Fibroblast of upper back skin (primary cell): ENCODE data around the gene HLF.
A peak's percentile ranks its signal among the peaks of the same experiment; 100 is the strongest.

ENCODE experiments used
- DNase-seq: peaks from one replicate; pipeline ENCODE4 v3.0.0-alpha.2; 2013

HLF gene

DNA sequence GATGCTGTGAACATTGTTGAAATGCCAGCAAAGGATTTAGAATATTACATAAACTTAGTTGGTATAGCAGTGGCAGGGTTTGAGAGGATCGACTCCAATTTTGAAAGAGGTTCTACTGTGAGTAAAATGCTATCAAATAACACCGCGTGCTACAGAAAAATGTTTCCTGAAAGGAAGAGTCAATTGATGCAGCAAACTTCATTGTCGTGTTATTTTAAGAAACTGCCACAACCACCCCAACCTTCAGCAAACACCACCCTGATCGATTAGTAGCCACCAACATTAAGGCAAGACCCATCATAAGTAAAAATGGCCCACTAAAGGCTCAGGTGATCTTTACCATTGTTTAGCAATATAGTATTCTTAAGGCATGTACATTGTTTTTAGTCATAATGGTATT, 27.3 kb downstream of the HLF start:
- DNase-seq: no peak

DNA sequence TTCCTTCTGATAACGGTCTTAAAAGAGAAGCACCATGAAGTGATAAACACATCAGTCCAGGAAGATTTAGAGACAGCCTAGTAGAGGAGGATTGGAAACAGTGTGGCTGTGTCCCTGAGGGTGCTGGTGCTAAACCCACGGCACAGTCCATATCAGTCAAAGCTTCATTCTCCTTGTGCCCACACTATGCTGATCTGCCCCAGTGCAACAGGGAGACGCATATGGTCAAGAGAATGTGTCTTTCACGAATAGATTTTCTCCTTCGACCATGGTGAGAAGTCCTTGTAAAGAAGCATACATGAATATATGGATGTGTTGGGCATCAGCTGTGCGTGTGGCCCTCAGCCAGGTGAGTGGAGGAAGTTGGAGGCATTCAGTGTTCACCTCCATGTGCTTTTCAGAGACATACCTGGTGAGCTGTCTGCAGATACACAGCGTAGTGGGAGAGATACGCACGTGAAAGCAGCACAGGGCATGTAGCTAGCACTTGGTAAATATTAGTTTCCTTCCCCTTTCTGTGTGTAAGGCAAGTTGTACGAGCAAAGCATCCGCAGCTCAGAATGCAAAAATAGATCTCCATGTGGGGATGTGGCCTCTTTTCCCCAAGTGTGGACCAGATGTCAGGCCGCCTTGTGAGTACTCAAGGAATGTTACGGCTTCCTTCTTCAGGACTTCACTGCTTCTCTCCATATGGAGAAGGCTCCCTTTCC, 29.4 kb downstream of the HLF start:
- DNase-seq: peak; percentile 17

DNA sequence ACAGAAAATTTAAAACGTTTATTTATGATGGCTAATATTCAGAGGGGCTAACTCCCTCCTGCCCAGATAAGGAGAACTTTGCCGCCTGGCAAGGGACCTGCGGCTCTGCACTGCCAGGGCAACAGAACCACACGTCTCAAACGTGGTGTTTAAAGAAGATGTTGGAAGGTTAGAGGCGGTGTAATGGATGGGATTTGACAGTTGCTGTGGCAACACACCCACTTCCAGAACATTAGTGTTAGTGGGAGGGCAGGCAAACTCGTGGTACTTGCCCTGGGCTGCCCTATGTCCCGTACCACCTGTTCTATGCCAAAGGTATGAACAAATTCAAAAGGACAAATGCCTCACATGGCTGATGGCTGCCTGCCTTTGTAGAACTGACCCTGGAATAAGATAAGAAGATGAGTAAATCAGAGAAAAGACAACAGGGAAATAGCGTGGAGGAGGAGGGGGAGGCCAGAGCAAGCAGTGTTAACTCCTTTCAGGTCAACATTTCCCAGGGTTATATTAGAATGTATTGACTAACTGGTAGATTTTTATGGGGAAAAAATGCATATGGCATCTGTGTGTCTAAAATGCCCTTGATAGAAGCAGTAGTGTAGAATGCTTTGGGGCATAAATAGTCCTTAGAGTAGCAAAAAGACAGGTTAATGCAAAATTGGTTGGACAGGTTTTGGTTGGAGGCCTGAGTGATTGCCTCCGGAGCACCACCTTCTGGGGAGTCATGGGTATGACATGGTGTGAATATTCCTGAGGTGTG, 30.8 kb downstream of the HLF start:
- DNase-seq: peak; percentile 35

DNA sequence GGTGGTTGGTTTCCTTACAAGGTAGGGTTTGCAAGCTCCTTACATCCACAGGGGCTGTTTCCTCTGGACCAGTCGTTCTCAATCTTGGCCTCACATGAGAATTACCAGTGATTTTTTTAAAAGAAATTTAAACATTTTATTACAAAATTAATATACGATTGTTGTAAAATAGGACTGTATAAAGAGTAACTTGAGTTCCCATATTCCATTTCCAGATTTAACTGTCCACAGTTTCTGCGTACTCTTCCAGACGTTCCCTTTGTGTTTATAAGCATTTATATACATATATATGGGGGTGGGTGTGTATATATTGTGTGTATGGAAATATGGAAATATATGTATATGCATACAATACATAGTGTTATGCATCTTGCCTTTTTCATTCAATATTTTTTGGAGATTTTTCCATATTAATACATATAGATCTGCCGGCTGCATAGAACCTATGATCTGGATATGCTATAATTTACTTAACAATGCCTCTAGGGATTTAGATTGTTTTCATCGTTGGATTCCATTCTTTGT, 31.5 kb downstream of the HLF start:
- no peak for DNase-seq

DNA sequence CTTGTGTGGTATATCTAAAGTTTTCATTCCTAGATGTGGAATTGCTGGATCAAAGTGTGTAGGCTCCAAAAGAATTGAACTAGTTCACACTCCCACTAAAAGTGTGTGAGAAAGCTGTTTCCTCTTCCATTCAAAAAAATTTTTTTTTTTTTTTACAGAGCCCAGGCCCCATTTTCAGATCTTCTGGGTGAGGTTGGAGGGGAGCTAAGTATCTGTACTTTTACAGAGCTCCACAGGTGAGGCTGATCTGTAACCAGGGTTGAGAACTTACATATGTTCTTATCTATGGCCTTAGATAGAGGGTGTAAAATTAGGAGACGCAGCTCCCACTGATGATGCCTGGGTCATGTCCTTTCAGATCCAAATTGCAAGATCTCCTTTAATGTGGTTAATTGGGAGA, 31.9 kb downstream of the HLF start:
- DNase-seq: no peak

DNA sequence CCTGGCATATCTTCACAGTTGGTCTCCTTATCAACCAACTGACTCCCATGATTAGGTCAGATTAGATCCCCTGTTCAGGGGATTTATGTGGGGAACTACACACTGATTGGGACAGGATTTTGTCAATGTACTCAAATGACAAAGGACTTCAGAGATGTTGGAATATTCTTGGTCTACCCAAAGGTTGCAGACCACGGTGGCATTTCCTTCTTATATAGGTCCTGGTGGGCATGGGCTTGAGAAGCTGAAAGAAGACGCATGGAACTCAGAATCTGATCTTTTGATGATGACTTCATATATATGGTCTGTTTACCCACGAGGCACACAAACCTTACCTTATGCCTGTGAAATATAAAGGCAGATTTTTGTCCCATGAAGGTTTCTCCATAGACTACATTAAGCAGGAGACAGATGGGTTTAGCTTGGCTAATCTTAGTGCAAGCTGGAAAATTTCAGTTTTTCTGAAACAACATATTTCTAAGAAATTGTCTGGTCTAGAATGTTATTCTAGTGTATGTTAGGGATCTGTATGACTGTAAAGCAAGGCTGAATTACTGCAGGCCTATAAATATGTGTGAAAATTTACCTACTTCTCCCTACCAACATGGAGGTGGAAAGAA, 33.5 kb downstream of the HLF start:
- no peak for DNase-seq

DNA sequence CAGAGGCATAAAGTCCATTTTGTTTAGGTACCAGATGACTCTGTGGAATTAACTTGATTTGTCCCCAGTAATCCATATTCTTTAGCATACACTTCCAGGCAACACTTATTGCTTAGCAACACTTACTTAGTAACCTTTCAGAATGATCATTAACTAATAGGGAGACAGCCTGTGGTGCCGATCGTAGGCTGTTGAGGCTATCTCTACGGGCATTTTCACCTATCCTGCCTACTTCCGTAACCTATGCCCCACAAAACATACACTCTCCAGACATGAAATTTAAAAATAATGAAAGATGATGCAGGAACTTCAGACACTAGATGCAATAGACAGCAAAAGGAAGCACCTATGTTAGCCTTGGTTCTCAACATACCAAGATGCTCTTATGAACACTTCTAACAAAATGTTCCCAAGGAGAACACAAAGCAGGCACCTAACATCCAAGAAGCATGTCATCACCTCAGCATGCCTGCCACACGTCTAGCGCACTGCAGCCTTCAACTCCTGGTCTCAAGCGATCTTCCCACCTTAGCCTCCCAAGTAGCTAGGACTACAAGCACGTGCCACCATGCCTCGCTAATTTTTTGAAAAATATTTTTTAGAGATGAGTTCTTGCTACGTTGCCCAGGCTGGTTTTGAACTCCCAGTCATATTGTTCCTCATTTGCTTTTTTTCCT, 34.5 kb downstream of the HLF start:
- no peak for DNase-seq

DNA sequence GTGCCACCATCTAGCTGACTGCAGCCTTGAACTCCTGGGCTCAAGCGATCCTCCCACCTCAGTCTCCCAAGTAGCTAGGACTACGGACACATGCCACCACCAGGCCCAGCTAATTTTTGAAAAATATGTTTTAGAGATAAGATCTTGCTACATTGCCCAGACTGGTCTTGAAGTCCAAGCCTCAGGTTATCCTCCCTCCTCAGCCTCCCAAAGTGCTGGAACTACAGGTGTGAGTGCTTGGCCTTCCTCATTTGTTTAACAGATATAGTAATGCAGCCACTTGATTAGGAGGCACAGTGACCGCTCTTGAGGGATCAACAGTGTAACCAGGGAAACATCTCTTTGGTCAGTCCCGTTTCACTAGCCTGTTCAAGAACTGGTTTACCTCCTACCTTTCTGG, 35.1 kb downstream of the HLF start:
- DNase-seq: no peak

DNA sequence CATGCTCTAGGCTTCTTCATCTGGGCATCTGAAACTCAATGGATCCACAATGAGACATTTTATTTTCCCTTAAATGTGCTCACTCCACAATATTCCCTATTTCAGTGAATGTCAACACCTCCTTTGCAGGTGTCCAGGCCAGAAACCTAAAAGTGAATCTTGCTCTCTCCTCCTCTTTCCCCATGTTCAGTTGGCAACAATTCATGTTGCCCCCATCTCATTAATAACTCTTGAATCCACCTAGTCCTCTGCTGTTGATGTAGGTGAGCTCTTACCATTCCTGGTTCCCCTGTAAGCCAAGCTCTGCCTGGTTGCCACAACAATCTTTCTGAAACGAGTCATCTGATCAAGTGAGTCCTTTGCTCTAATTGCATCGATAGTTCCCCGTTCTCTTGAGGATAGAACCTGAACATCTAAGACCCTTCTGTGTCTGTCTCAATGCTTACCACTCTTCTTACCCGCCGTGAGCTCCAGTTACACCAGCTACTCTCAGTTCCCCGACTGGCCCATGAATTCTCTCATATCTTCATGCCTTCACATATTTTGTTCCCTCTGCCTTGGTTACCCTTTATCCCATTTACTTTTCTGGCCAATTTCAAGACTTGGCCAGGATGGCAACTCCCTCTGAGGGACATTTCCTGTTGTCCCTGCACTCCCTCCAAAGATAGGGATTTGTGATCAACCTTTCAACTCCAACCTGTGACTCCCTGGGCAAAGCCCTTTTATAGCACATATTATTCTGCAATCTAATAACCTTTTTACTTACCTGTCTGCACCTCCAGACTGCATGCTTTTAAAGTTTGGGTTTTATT, 35.9 kb downstream of the HLF start:
- no peak for DNase-seq

DNA sequence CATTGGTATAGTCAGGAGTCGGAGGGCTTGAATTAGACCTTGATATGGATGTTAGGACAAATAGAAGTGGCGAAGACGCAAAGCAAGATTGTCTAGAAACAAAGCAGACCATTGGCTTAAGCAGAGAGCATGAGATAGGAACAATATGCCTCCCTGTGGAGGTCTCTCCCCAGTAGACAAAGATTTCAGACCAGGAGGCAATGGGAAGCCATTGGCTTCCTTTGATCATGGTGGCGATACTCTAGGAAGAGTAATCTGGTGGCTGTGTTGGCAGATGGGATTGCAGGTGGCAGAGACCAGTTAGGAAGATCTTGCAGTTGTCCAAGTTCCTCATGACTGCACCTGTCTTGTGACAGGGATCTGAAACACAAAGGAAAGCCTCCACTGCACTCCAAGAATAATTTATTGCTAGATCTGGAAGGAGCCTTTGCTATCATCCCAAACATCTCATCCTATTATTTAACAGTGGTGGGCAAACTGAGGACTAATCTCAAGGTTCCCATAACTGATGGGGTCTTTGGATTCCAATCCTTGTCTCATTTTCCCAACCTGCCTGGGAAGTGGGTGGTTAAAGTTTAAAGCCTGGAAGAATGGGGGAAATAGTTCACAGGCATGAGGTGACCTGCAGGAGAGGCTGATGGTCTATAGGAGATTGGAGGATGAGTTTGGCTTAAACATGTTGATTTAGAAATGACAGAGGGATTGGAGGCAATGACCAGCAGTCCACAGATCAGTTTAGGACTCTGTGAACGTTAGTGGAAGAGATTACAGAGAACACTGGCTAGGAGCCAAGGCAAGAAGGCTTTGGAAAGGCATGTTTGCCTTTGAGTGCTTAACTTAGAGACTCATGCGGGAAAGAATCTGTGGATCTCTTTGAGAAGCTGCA, 37.0 kb downstream of the HLF start:
- peak; percentile 8 for DNase-seq

DNA sequence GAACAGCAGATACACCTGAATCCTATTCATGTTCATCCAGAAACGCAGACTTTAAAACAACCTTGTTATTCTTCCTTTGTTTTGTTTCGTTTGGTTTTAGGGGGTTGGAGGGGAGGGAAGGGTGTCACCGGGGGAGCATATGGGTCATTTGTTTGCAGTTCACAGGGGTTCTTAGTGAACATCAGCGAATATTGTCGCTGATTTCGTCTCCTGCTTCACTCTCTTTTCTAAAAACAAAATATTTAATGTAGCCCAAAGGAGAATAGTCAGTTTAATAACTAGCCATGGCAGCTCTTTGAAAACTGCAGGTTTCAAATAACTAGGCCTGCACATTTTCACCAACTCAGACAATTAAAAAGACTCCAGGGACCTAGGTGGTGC, 37.6 kb downstream of the HLF start:
- DNase-seq: no peak

DNA sequence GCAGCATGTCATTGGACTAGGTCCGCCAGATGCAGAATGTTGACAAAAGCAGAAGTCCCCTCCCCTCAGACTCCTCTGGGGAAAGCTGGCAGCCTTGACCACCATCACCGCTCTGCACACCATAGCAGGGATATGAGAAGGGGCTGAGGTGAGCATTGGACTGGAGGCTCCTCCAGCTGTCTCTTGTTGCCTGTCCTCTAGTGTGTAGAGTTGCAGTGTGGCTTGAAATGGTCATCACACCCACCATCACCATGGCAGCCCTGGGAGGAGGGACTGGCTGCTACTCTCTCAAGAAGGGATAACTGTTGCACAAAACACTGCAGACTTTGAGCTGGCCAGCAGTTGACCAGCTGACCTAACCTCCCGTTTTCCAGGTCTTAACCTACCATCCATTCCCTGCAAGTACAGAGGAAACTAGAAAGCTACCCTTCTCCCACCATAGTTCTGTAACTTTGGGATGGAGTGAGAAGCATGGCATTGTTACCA, 38.3 kb downstream of the HLF start:
- DNase-seq: no peak

DNA sequence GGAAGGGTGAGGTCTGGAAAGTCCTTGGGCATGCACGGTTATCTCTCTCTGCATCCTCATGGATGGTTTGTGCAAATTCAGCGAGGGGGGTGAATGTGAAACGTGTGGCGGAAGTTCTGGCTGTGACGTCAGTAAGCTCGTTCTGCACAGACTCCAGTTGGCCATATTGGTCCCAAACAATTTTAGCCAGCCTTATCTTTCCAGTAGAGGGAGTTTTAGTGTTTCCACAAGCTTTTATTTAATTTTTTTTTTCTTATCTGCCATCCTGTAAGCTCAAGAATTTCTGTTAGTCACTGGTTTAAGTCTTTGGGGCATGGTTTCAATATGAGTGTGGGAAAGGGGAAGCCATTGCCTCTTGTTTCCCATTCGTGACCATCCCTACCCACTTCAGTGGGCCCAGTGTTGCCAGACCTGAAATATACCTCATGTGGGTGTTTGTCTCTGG, 39.0 kb downstream of the HLF start:
- peak; percentile 1 for DNase-seq

DNA sequence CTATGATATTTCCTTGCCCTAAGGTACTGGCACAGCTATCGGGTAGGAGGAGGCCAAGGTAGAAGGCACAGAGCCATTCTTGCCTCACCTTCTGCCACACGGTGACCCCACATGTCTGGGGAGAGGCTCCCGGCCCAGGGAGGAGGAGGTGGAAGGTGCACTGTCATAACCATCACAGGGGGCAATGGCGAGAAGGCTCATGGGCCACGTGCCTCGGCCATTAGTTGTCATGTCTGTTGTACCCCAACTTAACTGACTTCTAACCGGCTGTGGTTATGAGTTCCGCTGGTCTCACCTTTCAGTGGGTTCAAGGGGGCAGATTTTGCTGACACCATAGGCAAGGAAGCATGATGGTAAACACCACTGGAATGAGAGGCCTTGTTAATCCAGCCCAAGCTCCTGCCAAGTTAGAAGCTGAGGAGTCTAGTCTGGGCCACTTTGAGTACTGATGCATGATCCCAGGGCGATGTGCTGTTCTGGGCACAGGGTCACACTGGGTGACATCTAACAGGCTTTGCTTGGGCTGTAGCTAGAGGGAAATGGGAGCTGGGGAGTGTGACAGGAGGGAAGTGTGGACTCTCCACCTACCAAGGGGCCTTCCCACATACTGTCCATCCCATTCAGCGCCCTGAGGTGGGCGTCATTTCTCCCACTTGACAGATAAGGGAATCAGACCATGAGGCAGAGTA, 39.6 kb downstream of the HLF start:
- no peak for DNase-seq

DNA sequence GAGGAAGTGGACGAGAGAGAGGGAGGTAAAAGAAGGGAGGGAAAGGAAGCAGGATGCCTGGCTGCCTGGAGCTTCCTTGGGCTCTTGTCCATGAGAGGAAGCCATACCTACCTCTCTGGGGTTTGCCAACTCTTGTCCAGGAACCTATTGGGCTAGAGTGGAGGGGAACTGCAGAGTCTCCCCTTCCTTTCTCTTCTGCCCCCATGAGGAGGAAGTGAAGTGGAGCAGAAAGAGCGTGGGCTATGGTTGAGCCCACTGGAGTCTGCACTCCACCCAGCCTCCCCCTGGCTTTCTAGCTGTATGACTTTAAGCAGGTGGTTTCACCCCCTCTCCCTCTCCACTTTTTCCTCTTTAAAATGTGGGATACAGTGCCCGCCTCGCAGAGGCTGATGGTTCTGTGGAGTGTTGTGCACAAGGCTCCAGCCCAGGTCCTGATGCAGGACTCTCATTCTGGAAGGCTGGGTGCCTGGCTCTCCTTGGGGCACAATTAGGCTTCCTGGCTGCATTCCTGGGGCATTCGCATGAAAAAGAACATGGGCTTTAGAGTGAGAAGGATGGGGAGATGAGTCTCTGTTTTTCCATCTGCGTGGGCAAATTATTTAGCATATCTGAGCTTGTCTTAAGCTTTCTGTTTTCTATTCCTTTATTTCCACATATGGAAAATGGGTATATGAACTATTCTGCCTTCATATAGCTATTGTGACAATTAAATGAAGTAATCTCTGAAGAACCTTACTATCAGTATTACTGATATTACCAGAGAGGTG, 40.7 kb downstream of the HLF start:
- no peak for DNase-seq

DNA sequence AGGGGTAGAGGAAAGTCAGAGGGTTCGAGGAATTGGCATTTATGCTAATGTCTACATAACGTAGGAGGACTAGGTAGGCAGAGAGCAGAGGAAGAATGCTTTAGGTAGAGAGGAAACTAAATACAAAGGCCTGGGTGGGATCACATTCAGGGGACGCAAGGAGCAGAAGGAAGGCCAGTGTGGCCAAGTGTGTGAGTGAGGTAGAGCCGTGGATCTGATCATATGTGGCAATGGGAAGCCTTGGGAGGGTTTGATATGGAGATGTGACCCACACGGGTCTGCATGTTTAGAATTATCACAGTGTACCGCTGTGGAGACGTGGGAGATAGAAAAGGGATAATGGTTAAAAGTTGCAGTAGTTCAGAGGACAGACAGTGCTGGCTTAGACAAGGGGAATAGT, 43.1 kb downstream of the HLF start:
- no peak for DNase-seq

DNA sequence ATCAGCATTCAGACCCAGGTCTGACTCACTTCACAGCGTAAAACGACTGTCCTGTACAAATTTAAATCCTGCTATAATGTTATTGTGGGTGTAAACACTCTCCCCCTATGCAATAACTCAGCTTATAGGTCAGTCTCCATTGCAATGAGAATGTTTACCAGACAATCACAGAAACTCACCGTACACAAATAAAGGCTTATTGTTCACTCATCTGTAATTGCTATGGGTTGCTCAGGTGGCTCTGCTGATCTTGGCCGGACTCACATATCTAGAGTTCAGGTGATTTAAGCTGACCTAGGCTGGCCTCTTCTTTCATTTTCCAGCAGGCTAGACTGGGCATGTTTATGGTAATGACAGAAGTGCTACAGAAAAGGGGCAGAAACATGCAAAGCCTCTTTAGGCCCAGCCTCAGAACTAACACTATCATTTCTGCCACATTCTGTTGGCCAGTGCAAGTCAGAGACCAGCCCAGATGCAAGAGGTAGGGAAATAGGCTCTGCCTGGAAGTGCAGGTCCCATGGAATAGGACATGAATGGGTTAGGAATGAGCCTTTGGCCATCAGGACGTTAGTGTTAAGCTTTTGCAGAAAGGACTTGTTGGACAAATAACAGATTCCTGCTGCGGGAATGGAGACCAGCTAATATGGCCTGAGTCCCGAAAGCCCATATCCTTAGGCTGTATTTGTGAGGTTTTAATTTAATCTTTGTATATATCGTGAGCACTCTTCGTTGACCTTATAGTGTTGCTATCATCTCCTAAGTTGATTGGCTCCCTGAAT, 44.0 kb downstream of the HLF start:
- DNase-seq: no peak

DNA sequence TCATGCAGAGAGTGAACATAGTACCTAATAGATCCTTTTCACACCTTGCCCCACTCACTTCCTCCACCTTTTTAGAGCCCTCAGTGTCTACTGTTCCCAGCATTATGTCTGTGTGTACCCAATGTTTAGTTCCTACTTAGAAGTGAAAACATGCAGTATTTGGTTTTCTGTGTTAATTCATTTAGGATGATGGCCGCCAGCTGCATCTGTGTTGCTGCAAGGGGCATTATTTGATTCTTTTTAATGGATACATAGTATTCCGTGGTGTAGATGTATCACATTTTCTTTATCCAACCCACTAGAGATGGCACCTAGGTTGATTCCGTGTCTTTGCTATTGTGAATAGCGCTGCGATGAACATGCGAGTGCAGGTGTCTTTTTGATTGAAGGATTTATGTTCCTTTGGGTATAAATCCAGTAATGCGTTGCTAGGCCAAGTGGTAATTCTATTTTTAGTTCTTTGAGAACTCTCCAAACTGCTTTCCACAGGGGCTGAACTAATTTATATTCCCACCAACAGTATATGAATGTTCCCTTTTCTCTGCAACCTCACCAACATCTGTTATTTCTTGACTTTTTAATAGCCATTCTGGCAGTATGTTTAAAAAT, 47.1 kb downstream of the HLF start:
- no peak for DNase-seq

DNA sequence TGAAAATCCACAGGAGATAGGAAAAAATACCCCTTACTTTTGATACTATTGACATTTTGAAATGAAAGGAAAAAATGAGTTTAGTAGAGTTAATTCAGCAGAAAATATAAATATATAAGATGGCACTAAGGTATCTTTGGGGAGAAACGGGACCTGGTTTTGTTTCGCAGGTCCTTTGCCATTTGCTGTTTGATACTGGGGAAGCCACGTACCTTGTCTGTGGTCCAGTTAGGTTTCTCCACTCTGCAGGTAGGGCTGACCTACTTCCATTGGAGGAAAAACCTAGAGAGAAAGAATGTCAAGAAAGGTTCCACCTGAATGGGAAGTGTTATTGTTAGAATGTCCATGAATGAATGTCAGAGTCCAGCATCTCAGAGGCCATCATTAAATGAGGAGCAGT, 48.1 kb downstream of the HLF start:
- no peak for DNase-seq
